GM10248 (cell line): ENCODE data around the gene OR10H4.
"Not testable (repeated sequence)": the region's sequence is repeated elsewhere in the genome, so short reads cannot be mapped to it uniquely, and the experiment has no call there.

Source experiments
- CTCF ChIA-PET: fragments of 300-600 bp; sonication (Branson Sonifier 250); formaldehyde crosslinking; extraction: SDS; loops from one replicate; lab custom pipeline; 2021; ENCODE audit warnings: antibody characterized with exemption; lab: Yijun Ruan, JAX
- POLR2A ChIA-PET: fragments of 350-650 bp; sonication (Branson Sonifier 250); formaldehyde crosslinking; extraction: SDS; loops from one replicate; lab custom pipeline; 2020; ENCODE audit warnings: antibody characterized with exemption; lab: Yijun Ruan, JAX
- DNase-seq: peaks from one replicate; pipeline ENCODE4 v3.0.0; 2012; ENCODE audit errors: extremely low spot score
- TF ChIP-seq, protein P1 (sequence below): IDR thresholded peaks from 2 replicates; pipeline ENCODE4 v1.5.1; 2012; ENCODE audit warnings: mild to moderate bottlenecking, low read depth; ENCODE audit errors: extremely low read depth, missing control alignments, control extremely low read depth

The OR10H4 gene

DNA sequence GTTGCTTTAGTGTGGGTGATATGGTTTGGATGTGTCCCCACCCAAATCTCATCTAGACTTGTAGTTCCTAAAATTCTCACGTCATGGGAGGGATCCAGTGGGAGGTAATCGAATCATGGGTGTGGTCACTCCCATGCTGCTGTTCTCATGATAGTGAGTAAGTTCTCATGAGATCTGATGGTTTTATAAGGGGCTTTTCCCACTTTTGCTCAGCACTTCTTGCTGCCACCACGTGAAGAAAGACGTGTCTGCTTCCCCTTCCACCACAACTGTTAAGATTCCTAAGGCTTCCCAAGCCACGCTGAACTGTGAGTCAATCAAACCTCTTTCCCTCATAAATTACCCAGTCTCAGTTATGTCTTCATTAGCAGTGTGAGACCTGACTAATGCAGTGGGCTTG is 26.0 kb downstream of the OR10H4 start:
- POLR2A ChIA-PET = no interaction called here

DNA sequence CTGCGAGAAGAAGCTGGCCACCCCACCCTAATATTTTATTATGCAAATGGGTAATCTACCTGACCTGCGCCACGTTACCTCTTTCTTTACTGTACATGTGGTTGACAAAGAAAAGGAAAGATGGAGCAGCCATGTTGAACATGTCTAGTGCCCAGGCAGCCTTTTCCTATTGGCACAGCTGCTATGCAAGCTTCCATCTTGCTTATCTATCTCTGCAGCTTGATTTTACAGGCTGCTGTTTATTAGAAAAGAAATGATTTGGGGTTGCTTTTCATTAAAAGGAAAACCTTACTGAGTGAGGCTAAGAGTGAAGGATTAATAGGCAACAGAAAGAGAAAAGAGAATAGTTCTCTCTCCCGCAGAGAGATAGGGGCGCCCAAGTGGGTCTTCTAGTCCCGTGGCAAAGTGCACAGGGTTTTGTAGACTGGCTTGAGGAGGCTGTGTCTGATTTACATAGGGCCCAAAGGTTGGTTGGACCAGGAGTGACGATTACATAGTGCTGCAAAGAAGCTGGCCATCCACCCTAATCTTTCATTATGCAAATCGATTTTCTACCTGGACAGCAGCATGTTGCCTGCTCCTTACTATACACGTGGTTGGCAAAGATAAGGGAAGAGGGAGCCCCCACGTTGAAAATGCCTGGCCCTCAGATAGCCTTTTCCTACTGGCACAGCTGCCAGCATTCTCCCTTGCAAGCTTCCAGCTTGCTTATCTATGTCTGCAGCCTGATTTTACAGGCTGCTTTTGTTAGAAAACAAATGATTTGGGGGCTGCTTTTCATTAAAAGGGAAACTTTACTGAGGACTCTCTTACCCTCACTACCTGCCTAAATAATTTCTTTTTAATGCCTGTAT is 28.3 kb downstream of the OR10H4 start:
- CTCF ChIA-PET = no interaction called here
- TF ChIP-seq, protein P1, sequence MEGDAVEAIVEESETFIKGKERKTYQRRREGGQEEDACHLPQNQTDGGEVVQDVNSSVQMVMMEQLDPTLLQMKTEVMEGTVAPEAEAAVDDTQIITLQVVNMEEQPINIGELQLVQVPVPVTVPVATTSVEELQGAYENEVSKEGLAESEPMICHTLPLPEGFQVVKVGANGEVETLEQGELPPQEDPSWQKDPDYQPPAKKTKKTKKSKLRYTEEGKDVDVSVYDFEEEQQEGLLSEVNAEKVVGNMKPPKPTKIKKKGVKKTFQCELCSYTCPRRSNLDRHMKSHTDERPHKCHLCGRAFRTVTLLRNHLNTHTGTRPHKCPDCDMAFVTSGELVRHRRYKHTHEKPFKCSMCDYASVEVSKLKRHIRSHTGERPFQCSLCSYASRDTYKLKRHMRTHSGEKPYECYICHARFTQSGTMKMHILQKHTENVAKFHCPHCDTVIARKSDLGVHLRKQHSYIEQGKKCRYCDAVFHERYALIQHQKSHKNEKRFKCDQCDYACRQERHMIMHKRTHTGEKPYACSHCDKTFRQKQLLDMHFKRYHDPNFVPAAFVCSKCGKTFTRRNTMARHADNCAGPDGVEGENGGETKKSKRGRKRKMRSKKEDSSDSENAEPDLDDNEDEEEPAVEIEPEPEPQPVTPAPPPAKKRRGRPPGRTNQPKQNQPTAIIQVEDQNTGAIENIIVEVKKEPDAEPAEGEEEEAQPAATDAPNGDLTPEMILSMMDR = no peak
- DNase-seq = no peak
- POLR2A ChIA-PET = no interaction called here

More for the DNA sequence above, 26.0 kb downstream of the OR10H4 start:
- TF ChIP-seq, protein P1 = no peak
- DNase-seq = no peak
- CTCF ChIA-PET = no interaction called here

DNA sequence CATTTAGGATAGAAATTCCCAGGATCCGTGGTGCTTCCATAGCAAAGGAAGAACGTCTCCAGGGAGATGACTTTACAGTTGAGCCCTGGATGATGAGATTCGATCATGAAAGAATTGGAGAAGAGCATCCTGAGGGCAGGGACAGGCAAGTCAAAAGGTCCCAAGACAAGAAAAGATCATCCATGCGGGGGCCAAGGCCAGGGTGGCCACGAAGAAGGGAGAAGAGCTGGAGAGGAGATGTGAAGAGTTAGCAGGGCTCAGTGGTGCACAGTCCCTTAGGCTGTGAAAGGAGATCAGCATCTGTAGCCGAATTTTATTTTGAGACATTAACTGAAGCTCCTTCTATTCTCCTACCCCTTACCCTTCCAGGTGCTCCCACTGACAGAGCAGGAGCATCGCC is 28.9 kb downstream of the OR10H4 start:
- DNase-seq = no peak
- TF ChIP-seq, protein P1 = no peak
- ChIA-PET CTCF (no interaction called here), POLR2A (no interaction called here)

DNA sequence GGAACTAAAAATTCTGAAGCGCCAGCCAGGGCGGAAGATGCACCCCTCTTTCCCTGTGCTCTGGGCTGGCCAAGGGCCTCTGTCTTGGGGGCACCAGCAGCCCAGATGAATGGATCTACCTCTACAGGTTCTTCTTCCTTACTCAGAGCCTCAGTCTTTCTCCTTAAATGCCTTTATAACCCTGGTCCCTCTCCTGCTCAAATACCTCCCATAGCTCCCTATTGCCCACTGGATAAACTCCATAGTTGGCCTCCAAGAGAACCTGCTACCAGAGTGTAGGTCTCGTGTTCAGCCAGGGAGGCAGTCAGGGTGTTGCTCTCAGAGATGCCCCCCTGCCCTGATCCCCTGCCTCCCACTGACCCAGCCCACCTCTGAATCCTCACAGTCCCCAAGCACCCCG is 30.5 kb downstream of the OR10H4 start:
- TF ChIP-seq, protein P1 = no peak
- no peak for DNase-seq
- ChIA-PET POLR2A (no interaction called here), CTCF (no interaction called here)

DNA sequence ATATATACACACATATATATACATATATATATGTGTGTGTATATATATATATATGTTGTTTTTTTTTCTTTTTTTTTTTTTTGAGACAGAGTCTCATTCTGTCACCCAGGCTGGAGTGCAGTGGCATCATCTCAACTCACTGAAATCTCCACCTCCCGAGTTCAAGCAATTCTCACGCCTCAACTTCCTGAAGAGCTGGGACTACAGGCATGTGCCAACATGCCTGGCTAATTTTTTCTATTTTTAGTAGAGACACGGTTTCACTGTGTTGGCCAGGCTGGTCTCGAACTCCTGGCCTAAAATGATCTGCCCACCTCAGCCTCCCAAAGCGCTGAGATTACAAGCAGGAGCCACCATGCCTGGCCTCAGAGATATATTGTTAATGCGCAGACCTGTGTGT is 37.0 kb downstream of the OR10H4 start:
- DNase-seq, POLR2A ChIA-PET: not testable (repeated sequence)
- CTCF ChIA-PET = interaction anchor here (0.7 kb wide), 1 partner anchor 931 kb away, joined by 3 read pairs; no protein-coding TSS in a partner anchor

DNA sequence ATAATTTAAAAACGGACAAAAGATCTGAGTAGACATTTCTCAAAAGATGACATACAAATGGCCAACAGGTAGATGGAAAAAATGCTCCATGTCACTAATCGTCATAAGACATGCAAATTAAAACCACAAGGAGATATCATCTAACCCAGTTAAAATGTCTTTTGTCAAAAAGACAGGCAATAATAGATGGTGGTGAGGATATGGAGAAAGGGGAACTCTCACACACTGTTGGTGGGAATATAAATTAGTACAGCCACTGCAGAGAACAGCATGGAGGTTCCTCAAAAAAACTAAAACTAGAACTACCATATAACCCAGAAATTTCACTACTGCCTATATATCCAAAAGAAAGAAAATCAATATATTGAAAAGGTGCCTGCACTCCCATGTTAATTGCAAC is 37.9 kb downstream of the OR10H4 start:
- ChIA-PET CTCF (no interaction called here), POLR2A (no interaction called here)
- TF ChIP-seq, protein P1 = no peak
- DNase-seq = no peak

DNA sequence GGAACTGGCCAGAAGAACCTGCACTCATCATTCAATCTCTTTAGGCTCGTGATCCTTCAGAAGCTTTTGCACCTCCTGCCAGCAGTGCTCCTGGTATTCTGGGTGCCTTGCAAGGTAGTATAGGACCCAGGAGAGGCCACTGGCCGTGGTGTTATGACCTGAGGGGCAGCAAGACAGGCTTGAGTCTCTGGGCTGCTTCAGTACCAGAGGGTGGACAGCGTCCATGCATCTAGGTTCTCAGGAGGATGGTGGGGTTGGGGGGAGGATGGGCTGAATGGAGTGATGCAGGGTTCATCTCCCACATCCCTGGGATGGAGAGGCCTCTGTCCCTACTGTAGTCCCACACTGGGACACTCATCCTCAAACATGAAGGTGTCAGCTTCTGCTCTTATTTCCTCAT is 41.1 kb downstream of the OR10H4 start:
- POLR2A ChIA-PET = no interaction called here
- TF ChIP-seq, protein P1 = no peak

More for the DNA sequence above, 41.1 kb downstream of the OR10H4 start:
- no peak for DNase-seq
- CTCF ChIA-PET = no interaction called here
